ENCODE measurements around the gene SLC29A3. TPM values are rescaled to one million over a fixed set of nuclear protein-coding genes. Genes with fewer than 3 reads are reported as not detected.
A peak's percentile ranks its signal among the peaks of the same experiment; 100 is the strongest.

The SLC29A3 gene
- total RNA-seq, 1 donor from 2014 or later: 1.7 TPM

- TF ChIP-seq CTCF (IDR thresholded peaks at IDR 0.05; ENCODE audit: borderline replicate concordance): no peak
- DNase-seq: no peak
- Histone ChIP-seq H3K9me3 (replicated peaks) (no peaks in the 10 kb centered on the region), H3K27me3 (ENCODE audit: low read depth) (peaks cover 70% of the 10 kb centered on the region), H3K4me1 (peaks cover 21% of the 10 kb centered on the region), H3K4me3 (no peak overlapping the region), H3K36me3 (no peaks in the 10 kb centered on the region), H3K27ac (replicated peaks) (no peak overlapping the region)
- intact Hi-C loops (cut with micrococcal nuclease): no loop called here
Measured at GRCh38 chr10:71394926-71395562, 76.0 kb downstream of the SLC29A3 start.

GRCh38 chr10:71395621-71396020 is 76.6 kb downstream of the SLC29A3 start:
- peaks cover 70% of the 10 kb centered on the region for H3K27me3 ChIP-seq (ENCODE audit: low read depth)
- intact Hi-C loops (cut with micrococcal nuclease): loop anchor here (2.0 kb wide), 1 partner anchor 175 kb away; no protein-coding TSS in a partner anchor

GRCh38 chr10:71396084-71396710 is 77.1 kb downstream of the SLC29A3 start:
- intact Hi-C loops (cut with micrococcal nuclease): loop anchor here (2.0 kb wide), 1 partner anchor 175 kb away; no protein-coding TSS in a partner anchor
- Histone ChIP-seq H3K9me3 (replicated peaks) (no peaks in the 10 kb centered on the region), H3K4me1 (peaks cover 21% of the 10 kb centered on the region), H3K27me3 (ENCODE audit: low read depth) (peaks cover 70% of the 10 kb centered on the region), H3K36me3 (no peaks in the 10 kb centered on the region), H3K4me3 (peak overlapping the region; percentile 72), H3K27ac (replicated peaks) (peak overlapping the region; percentile 71)
- peak; percentile 83 for TF ChIP-seq CTCF (IDR thresholded peaks at IDR 0.05; ENCODE audit: borderline replicate concordance)
- peak; percentile 66 for DNase-seq

More at GRCh38 chr10:71395621-71396020, 76.6 kb downstream of the SLC29A3 start:
- Histone ChIP-seq H3K27ac (replicated peaks) (no peak overlapping the region), H3K36me3 (no peaks in the 10 kb centered on the region), H3K4me3 (no peak overlapping the region), H3K4me1 (peaks cover 21% of the 10 kb centered on the region), H3K9me3 (replicated peaks) (no peaks in the 10 kb centered on the region)
- no peak for DNase-seq
- TF ChIP-seq CTCF (IDR thresholded peaks at IDR 0.05; ENCODE audit: borderline replicate concordance): no peak

- H3K9me3 ChIP-seq (replicated peaks): no peaks in the 10 kb centered on the region
- H3K27ac ChIP-seq (replicated peaks): peak within 1 kb of the TSS; percentile 71
Measured at GRCh38 chr10:71396711-71397295, 77.7 kb downstream of the SLC29A3 start, which contains the start of gene CDH23. Gene CDH23, plus strand, starts transcription at chr10:71396920. Its CDS starts 42,912 bp downstream, at chr10:71439832.

More at GRCh38 chr10:71396711-71397295, 77.7 kb downstream of the SLC29A3 start, which contains the start of gene CDH23:
- Histone ChIP-seq H3K27me3 (ENCODE audit: low read depth) (peaks cover 69% of the 10 kb centered on the region), H3K4me1 (peaks cover 21% of the 10 kb centered on the region), H3K4me3 (peak within 1 kb of the TSS; percentile 72), H3K36me3 (no peaks in the 10 kb centered on the region)
- intact Hi-C loops (cut with micrococcal nuclease): loop anchor here (2.0 kb wide), 1 partner anchor 174 kb away; no protein-coding TSS in a partner anchor
- DNase-seq: peak; percentile 55
- no peak for TF ChIP-seq CTCF (IDR thresholded peaks at IDR 0.05; ENCODE audit: borderline replicate concordance)

All from left ventricle myocardium inferior (tissue), 1 donor.